HG02981 (cell line): ENCODE results near the gene NTNG1.
"Not testable (repeated sequence)": the region's sequence is repeated elsewhere in the genome, so short reads cannot be mapped to it uniquely, and the experiment has no call there.

Source experiments
- ATAC-seq: cut with Tn5 transposase; IDR thresholded peaks from one replicate; pipeline ENCODE4 v1.9.1; 2021; ENCODE audit warnings: mild to moderate bottlenecking, moderate library complexity; ENCODE audit not compliant: unreplicated experiment

The NTNG1 gene

GRCh38 chr1:107142140-107142542 lies 1.3 kb downstream of the NTNG1 start:
- no peak for ATAC-seq

GRCh38 chr1:107142666-107143065 lies 1.8 kb downstream of the NTNG1 start:
- no peak for ATAC-seq

GRCh38 chr1:107145637-107146036 lies 4.8 kb downstream of the NTNG1 start:
- ATAC-seq = no peak

GRCh38 chr1:107147843-107148242 lies 7.0 kb downstream of the NTNG1 start:
- ATAC-seq = no peak

GRCh38 chr1:107149946-107150345 lies 9.1 kb downstream of the NTNG1 start:
- no peak for ATAC-seq

GRCh38 chr1:107151295-107151694 lies 10.5 kb downstream of the NTNG1 start:
- ATAC-seq = no peak

GRCh38 chr1:107152395-107152794 lies 11.6 kb downstream of the NTNG1 start:
- ATAC-seq = no peak

GRCh38 chr1:107153014-107153413 lies 12.2 kb downstream of the NTNG1 start:
- no peak for ATAC-seq

GRCh38 chr1:107158496-107158895 lies 17.7 kb downstream of the NTNG1 start:
- ATAC-seq = no peak

- ATAC-seq = no peak
Measured at GRCh38 chr1:107158991-107159390, 18.2 kb downstream of the NTNG1 start.

- ATAC-seq = no peak
Measured at GRCh38 chr1:107162745-107163144, 21.9 kb downstream of the NTNG1 start.

- ATAC-seq = not testable (repeated sequence)
Measured at GRCh38 chr1:107164901-107165300, 24.1 kb downstream of the NTNG1 start.

- no peak for ATAC-seq
Measured at GRCh38 chr1:107169615-107170014, 28.8 kb downstream of the NTNG1 start.

- ATAC-seq = no peak
Measured at GRCh38 chr1:107171333-107171732, 30.5 kb downstream of the NTNG1 start.

- no peak for ATAC-seq
Measured at GRCh38 chr1:107172450-107173170, 31.8 kb downstream of the NTNG1 start.

GRCh38 chr1:107175102-107175909 lies 34.5 kb downstream of the NTNG1 start:
- ATAC-seq = no peak

- ATAC-seq = no peak
Measured at GRCh38 chr1:107181253-107181969, 40.6 kb downstream of the NTNG1 start.

GRCh38 chr1:107183011-107183410 lies 42.2 kb downstream of the NTNG1 start:
- ATAC-seq = no peak

- no peak for ATAC-seq
Measured at GRCh38 chr1:107184888-107185287, 44.0 kb downstream of the NTNG1 start.

GRCh38 chr1:107187399-107187798 lies 46.6 kb downstream of the NTNG1 start:
- no peak for ATAC-seq

GRCh38 chr1:107188160-107188559 lies 47.3 kb downstream of the NTNG1 start:
- no peak for ATAC-seq

- ATAC-seq = no peak
Measured at GRCh38 chr1:107194380-107194779, 53.5 kb downstream of the NTNG1 start.
